ENCODE results near the gene PLET1.
A peak's percentile ranks its signal among the peaks of the same experiment; 100 is the strongest.

PLET1 gene

DNA sequence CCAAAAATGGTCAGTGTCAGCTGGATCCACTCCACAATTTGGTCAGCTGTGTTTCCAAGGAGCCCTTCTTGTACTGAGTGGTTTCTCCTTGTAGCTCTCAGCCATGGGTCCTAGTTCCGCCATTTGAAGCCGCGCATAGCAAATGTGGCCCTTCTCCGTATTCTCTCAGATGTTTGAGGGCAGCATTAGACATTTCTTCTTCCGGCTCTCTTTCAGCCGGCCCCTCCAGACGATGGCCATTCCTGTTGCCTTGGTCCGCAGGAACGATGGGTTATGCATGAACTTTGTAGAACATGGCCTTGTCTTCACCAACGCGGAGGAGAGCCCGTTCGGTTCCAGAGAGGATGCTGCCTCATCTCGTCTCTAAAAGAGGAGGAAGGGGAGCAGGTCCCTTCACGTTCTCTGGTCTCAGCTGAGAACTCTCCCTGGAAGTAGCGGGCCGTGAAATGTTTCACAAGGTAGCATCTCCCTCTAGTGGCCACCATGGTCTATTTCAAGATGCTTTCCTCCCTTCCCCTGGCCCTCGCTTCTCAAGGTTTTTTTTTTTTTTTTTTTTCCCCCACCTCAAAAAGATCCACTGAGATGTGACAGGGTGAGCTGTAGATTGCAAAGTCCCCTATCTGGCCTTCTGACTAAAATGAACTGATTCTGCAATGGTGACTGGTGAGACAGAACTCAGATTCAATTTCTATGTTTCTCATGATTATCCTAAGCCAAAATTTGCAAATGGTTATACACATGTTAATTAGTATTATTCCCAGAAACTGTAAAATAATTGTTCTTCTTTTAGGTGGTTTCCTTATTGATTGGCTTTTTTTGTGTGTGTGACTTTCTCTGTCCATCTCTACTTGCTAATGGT lies 19.8 kb upstream of the PLET1 start:
- FAIRE-seq, result peak; percentile 61

DNA sequence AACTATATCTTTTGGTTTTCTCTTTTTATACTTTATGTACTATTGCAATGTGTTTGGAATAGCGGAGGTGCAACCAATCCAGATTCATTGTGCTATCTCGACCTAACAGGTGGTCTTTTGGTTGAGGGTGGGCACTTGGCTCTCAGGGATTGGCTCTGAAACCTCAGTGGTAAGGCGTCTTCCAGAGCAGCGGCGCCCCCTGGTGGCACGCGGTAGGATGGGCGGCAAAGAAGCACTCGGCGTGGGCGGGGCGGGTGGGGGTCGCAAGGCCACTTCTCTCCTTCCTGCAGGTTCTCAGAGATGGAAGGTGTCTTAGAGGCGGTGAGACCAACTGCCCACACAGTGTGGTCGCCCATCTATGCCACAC lies 19.2 kb upstream of the PLET1 start:
- no peak for FAIRE-seq

DNA sequence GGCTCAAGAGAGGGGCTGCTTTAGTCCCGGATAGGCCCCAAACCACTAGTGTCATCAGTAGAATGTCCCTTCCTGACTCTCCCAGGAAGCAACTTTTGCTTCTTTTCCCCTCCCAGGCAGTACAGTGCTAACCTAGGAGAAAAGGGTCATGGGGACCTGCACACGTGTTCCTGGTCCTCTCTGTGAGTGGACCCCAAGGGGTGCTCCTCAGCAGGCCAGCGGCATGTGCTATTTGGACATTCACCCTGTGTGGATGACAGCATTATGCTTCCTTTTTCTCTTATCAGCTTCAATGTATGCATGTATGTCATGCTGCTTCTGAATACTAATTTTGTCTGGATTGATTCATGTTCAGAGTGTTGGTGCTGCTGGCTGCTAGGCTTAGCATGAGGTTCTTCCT lies 18.1 kb upstream of the PLET1 start:
- no peak for FAIRE-seq

DNA sequence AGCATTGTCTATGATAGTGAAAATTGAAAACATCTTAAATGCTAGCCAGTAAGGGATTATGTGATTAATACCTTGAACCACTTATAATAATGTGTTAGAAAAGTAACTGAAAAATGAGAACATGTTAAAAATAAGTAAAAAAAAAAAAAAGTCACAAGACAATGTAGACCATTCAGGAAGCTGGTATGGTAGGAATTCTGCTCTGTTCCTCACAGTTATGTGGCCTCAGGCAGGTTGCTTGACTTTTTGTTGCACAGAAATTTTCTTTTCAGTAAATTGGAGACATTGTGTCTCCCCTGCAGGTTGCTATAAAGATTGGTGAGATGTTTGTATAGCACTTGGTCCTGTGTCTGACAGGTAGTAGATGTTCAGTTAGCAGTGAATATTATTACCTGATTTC lies 17.3 kb upstream of the PLET1 start:
- FAIRE-seq, result no peak

DNA sequence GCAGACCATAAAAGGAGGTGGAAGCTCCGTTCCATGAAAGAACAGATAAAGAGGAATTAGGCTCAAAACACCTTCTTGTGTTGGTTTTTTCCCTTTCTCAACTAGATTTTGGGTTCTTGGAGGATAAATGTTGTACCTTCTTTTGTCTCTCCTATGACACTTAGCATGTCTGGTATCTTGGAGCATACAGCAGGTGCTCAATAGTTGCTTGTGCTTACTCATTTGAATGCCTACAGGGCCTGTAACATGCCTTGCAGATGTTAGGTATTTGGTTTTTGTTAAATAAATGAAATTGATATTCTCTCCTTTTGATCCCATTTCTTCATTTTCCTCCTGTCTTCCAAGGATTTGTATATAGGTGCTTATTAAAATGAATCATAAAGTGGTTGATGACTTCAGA lies 16.4 kb upstream of the PLET1 start:
- no peak for FAIRE-seq

DNA sequence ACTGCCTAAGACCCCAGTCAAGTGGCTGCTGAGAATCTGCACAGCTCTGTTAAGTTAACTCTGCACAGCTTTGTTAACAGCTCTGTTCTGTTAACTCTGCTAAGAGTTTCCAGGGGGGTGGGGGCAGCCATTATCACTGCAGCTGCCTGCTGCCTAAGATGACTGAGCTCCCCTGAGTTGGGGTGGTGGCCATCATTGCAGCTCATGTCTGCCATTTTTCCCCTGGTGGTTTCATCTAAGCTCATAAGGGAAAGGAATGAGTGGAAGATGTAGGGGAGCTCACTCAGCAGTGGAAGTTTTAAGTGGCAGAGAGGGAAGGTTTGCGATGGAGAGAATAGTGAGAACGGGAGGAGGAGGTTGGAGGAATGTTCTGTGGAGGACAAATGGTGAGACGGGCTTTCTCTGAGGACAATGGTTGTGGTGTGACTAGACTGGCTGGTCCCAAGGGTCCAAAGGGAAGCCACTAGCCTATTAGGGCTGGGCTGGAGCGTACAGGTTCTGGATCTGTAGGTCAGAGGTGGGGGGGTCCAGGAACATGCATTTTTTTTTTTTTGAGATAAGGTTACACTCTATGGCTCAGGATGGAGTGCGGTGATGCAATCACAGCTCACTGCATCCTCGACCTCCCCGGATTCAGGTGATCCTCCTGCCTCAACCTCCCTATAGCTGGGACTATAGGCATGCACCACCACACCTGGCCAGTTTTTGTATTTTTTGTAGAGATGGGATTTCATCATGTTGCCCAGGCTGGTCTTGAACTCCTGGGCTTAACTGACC lies 13.5 kb upstream of the PLET1 start:
- no peak for FAIRE-seq

DNA sequence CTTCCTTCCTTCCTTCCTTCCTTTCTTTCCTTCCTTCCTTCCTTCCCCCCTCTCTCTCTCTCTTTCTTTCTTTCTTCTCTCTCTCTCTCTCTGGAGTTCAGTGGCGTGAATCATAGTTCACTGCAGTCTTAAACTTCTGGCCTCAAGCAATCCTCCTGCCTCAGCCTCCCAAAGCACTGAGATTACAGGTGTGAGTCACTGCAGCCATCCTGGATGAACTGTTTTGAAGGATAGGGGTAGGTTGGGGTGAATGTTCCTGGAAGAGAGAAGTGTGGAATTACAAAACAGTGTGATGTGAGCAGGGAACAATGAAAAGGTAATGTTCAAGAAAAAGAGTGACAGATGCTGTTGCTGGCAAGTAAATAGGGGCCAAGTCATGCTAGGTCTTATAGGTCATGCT lies 12.4 kb upstream of the PLET1 start:
- no peak for FAIRE-seq

DNA sequence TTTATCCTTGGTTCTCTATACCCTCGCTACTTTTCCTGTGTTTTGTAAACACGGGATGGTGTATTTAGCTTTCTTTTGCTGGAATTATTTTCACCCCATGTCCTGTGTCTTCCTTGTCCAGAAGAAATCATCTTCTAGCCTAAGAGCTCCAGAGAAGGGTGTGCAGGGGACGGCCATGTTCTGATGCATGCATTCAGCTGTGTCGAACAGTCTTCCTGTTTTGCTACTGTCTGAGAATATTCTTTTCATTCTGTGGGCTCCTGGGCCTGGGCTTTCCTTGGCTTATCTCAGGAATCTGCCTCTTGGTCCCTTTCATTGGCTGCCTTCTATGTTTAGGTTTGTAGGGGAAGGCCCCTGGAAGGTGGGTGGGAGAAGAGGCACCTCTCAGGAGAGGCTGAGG lies 10.6 kb upstream of the PLET1 start:
- FAIRE-seq, result no peak

DNA sequence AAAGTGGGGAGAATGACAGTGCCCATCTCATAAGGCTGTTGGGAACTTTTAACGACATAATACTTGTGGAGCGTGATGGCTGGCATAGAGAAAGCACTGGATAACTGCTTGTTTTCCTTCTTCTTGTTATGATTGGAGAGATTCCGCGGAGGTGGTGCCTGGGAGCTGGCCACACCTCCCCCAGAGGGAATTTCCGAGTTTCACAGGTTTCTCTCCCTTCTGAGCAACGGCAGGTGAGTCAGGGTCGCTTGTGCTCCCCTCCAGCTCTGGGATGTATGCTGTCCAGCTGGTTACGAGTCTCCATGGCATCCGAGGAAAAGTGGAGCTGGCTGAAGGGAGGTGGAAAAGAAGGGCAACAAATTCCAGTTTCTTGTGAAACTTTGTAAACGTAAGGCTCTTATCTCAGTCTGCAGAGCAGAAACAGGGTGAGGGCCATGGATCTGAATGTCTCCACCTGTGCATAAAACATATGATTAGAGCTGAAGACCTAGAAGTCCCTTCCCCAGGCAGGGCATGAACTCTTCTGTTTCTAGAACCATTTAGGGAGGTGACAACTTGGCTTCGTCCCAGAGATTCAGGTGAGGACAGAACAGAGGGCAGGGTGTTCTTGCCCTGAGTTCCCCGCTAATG lies 10.0 kb upstream of the PLET1 start:
- FAIRE-seq, result no peak

DNA sequence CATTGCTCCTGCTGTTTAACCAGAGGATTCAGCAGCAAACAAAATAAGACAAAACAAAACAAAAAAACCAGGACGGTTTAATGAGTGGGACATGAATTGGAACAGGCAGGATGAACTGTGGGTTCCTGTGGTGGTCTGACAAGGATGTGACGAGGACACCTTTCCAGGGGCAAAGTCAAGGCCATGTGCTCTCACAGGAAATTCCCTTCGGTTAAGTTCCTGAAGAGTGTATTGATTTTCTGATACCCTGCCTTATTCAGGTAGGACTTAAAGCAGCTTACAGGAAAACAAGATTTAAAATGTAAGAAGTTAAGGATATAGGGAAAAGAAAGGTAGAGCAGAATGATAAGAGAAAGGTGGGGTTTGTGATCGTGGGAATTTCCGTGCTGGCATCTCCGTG lies 8.5 kb upstream of the PLET1 start:
- FAIRE-seq, result no peak

DNA sequence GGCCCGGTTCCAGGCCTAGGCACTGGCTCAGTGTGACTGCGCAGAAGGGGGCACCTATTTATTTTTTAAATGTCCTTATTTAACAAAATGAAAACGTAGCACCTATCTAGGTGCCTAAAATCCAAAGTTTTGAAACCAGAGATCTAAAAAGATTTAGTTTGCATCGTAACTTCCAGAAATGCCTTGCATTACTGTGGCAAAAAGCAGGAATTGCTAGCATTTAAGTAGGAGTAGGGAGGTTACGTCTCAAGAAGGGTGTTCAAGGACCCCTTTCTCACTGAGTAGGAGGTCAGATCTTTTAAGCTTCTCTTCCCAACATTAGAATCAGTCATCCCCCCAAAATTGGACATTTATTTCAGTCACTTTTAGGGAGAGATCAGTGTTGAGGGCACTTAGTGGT lies 7.7 kb upstream of the PLET1 start:
- FAIRE-seq, result no peak

DNA sequence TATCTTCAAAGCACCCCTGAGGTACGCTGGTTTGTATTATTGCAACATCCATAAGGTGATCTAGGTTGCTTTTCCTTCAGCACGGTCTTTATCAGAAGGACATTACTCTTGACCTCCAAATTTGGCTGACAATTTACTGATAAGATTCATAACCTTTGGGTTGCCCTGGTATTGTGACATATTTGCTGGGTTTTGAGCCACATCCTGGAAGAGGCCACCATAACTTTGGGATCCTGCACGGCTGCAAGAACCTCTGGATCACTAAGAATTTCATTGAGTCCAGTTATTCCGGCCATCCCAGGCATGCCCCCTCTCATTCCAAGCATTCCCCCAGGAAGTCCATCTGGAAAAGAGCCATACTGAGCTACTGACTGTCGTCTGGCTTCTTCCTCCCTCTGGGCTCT lies 6.5 kb upstream of the PLET1 start:
- FAIRE-seq, result no peak

DNA sequence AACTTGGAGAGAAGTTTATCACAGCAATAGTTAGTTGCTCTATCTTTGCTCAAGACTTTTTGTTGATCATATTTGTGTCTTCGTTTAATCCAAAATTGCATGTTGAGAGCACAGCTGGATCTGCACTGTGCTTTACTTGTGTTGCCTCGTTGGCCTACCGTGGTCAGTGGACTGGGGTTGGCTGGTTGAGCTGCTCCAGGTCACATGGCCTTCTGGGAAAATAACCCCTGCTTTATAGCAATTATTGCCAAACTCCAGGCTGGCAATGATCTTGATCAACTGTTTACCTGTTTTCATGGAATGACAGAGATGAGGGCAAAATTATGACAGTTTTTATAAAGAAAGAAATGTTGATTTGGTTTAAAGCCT lies 5.7 kb upstream of the PLET1 start:
- no peak for FAIRE-seq

DNA sequence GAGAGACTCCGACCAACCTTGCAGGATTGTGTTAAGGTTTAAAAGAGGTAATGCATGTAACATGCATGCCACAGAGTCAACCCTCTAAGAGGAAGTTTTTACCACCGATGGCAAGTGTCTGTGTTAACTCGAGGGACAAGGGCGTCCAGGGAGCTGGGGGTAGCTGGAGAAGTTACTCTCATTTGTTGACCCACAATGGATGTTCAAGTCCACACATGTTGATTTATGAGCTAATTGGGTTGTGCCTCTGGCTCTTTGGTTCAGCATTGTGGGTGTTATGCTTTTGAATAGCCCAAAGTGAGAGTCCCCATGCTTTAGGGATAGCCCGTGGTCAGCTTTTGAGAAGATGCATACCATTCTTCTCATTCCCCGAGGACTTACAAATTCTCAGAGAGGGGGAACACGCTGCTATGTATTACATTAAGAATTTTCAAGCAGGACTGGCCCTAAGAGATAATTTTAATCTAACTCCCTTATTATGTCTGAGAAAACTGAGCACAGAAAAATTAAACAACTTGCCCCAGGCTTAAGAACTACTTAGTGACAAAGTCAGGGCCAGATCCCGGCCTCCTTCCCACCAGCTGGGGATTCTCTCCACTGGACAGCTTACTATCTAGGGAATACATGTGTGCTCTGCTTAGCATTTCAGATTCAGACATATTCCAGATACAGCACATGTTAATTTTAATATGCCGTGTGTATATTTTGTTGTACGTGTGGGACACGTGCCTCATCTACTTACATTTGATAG lies 5.2 kb upstream of the PLET1 start:
- FAIRE-seq, result no peak

DNA sequence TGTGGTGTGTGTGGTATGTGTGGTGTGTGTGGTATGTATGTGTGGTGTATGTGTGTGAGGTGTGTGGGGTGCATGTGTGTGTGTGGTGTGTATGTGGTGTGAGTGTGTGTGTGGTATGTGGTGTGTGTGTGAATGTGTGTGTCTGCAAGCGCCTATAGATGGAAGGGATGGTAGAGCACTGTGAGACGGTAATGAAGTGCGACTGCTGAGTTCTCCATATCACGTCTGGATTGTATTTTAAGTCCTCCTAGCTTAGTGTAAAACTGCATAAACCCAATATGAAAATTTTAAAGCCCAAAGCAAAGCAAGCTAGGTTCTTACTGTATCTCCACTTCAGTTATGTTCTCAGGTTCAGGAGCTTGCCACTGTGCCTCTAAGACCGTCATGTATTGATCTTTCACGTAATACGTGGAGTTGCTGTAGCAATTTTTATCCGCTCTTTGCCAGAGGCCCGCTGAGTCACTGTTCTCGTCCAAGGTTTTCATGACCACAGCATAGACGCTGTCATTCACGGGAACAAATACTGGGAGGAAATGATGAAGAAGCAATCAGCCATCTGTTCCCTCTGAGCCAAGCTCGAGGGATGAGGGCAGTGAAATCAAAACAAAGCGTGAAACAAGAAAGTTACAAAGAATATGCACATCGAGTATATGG lies 5.5 kb downstream of the PLET1 start:
- FAIRE-seq, result no peak

DNA sequence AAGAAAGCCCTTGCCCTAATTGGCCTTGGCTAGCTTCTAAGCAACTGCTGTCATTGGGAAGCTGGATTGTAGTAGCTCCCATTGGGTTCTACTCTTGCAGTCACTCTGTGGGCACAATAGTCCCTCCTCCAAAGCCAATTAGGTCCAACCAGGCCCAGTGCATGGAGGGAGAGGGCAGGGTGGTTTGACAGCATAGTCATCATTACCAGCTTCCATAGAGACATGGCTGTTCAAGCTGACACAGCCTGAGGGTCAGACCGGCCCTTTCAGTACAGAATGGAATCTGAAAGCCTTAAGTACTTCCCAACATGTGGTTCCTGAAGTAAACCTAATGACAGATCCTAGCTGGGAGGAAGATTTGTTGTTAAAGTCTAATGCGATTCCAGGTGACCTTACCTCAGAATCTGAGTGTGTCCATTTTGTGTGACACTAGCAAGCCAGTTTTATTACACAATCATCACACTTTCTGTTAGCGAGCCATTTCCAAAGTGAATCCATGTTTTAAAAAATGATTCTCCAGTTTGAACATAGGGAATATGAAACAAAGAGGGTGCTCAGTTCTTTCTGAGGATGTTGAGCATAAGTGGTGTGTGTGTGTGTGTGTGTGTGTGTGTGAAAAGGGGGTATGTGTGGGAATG lies 6.9 kb downstream of the PLET1 start:
- no peak for FAIRE-seq

DNA sequence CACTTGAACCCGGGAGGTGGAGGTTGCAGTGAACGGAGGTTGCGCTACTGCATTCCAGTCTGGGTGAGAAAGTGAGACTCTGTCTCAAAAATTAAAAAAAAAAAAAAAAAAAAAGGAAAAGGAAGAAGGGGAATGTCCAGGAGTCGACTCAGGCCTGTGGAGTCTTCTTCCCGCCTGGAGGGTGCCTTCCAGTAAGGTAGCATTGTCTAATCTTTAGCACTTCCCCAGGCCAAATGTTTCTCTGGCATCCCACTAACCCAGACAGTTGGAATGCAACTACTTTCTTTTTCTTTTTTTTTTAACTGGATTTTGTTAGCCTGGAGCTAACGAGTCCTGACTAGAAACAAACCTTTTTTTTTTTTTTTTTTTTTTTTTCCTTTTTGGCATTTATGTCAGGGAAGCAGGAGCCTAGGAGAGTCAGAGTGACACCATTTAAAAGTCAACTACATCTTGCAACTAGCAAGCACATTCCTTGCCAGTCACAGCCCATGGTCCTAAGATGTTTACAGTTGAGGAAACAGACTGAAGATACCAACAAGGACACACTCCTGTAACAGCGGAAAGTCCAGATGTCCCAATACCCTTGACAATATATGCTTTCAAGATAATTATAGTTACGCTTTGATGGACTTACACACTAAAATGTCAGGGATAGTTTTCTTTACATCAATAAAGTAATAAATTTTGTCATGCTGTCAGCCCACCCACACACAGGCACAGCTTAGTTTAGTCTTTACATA lies 10.6 kb downstream of the PLET1 start:
- FAIRE-seq, result no peak

DNA sequence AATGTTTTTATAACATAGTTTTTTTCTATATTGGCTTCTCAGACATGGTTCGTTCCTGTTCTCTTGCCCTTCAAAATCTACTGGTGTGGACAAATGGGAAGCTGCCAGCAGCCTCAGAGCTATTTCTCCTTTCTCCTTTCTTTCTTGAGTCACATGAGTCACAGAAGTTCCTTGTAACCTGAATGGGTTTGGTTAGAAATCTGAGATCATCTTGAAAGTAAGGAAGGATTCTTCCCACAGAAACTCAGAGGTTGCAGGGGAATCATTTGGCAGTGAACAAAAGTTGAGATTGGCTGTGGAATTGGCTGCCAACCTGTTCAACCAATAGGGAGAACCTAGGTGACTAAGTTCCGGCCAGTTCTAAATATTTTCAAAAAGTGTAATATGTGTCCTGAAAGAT lies 12.5 kb downstream of the PLET1 start:
- FAIRE-seq, result no peak

DNA sequence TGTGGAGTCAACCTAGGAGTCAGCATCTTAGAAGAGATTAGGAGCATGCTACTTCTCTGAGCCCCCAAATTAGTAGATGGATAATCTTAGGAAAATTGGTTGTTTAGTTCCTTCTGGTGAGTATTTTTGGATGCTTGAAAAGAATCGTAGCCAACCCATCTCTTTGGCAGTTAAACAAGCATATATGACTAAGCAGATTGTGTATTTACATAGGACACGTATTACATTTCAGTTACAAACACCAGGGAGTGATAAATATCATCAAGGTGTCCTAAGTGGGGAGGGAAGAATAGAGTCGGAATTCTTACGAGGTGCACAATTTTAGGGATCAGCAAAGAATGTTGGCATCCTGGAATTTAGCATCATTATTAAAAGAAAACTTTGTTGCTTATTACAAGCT lies 13.5 kb downstream of the PLET1 start:
- FAIRE-seq, result no peak

DNA sequence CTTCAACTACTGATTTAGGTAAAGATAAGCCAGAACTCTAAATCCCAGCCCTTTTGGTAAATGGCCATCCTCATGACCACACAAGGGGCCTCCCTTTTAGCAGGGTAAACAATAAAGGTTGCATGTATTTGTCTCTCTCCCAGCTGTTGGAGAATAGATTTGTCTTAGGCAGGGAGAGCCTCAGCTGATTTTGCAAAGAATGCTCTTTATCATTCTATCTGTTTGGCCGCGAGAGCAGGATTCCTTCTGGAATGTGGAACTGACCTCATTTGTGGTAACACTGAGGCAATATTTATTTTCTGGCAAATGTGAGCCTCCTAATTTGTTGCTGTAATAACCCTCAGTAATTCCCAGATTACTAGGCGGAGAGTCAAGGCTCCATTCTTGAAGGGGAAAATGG lies 19.2 kb downstream of the PLET1 start:
- FAIRE-seq, result no peak

DNA sequence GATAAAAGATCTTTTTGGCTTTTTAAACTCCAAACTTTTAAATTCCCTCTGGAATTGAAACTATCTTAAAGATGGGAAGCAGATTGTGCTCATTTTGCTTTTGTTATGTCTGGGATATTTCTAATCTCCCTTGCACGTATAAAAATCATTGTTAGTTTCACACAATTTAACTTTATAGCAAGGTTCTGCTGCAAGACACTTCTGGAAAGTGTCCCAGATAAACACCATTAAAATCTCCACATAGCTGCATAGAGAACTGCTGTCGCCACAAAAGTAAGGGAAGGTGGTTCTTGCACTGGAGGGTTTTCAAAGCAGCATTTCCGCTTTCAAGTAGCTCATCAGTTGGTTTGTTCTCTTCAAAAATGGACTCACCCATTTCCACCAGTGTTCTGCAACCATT lies 22.6 kb downstream of the PLET1 start:
- no peak for FAIRE-seq

DNA sequence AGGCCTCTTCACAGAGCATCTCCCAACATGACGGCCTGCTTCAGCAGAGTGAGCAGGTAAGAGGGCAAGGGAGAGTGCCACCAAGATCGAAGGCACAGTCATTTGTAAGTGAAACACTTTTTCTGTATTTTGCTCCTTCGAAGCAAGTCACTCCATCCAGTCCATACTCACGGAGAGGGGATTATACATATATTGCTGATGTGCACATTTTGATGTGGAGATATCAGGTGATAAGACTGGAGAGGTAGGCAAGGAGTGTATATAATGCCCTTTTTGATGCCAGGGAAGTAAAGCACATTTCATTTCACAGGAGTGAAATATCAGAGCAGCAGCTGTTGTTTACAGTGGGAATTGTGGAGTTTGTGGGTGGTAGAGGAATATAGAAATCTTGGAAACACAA lies 23.2 kb downstream of the PLET1 start:
- FAIRE-seq, result no peak
